ENCODE measurements around the gene TEAD2. TPM values are rescaled to one million over a fixed set of nuclear protein-coding genes. Genes with fewer than 3 reads are reported as not detected.
"Not testable (repeated sequence)": the region's sequence is repeated elsewhere in the genome, so short reads cannot be mapped to it uniquely, and the experiment has no call there.

The TEAD2 gene
- total RNA-seq, 1 experiment from 2014 or later, result 33.7 TPM

- H3K36me3 ChIP-seq; H3K27ac ChIP-seq; H3K27me3 ChIP-seq (replicated peaks); H3K4me3 ChIP-seq; H3K9me3 ChIP-seq (replicated peaks); H3K4me1 ChIP-seq (replicated peaks): not testable (repeated sequence)
- DNase-seq (ENCODE audit: low read depth in 1 of 2, low spot score in 2 of 2), result peak in 1 of 2 experiments; percentile 22
These were observed 36.5 kb downstream of the TEAD2 start for GRCh38 chr19:49325756-49326155.

- DNase-seq (ENCODE audit: low read depth in 1 of 2, low spot score in 2 of 2), result peak in 1 of 2 experiments; percentile 34
- Histone ChIP-seq H3K27ac (no peak within 1 kb of the TSS), H3K36me3 (no peaks in the 10 kb centered on the region), H3K9me3 (replicated peaks) (no peaks in the 10 kb centered on the region), H3K4me3 (no peak within 1 kb of the TSS), H3K4me1 (replicated peaks) (no peaks in the 10 kb centered on the region), H3K27me3 (replicated peaks) (no peaks in the 10 kb centered on the region)
These were observed 37.2 kb downstream of the TEAD2 start, which contains the start of gene SLC6A16 for GRCh38 chr19:49324801-49325576. Gene SLC6A16 (minus strand): TSS chr19:49325191. CDS start chr19:49311347, 13,844 bp downstream.

GRCh38 chr19:49318296-49318695 lies 43.9 kb downstream of the TEAD2 start:
- Histone ChIP-seq H3K27me3 (replicated peaks) (0 out of 2 replicates have a peak, but pooled peaks cover 3% of the 10 kb centered on the region), H3K27ac (no peak overlapping the region), H3K36me3 (no peaks in the 10 kb centered on the region), H3K4me1 (replicated peaks) (no peaks in the 10 kb centered on the region), H3K9me3 (replicated peaks) (no peaks in the 10 kb centered on the region), H3K4me3 (no peak overlapping the region)
- no peak for DNase-seq (ENCODE audit: low read depth in 1 of 2, low spot score in 2 of 2)

GRCh38 chr19:49316284-49316683 lies 45.9 kb downstream of the TEAD2 start:
- no peaks in the 10 kb centered on the region for H3K4me1 ChIP-seq (replicated peaks)
- no peaks in the 10 kb centered on the region for H3K9me3 ChIP-seq (replicated peaks)
- H3K27me3 ChIP-seq (replicated peaks), result 0 out of 2 replicates have a peak, but pooled peaks cover 3% of the 10 kb centered on the region
- DNase-seq (ENCODE audit: low read depth in 1 of 2, low spot score in 2 of 2), result no peak
- H3K36me3 ChIP-seq, result no peaks in the 10 kb centered on the region
- H3K4me3 ChIP-seq, result no peak overlapping the region
- H3K27ac ChIP-seq, result no peak overlapping the region

- Histone ChIP-seq H3K9me3 (replicated peaks) (no peaks in the 10 kb centered on the region), H3K4me1 (replicated peaks) (no peaks in the 10 kb centered on the region), H3K36me3 (no peaks in the 10 kb centered on the region), H3K4me3 (no peak overlapping the region), H3K27ac (no peak overlapping the region), H3K27me3 (replicated peaks) (0 out of 2 replicates have a peak, but pooled peaks cover 3% of the 10 kb centered on the region)
- no peak for DNase-seq (ENCODE audit: low read depth in 1 of 2, low spot score in 2 of 2)
These were observed 47.1 kb downstream of the TEAD2 start for GRCh38 chr19:49315111-49315510.

- H3K27me3 ChIP-seq (replicated peaks), result no peaks in the 10 kb centered on the region
- H3K4me3 ChIP-seq, result no peak overlapping the region
- no peak overlapping the region for H3K27ac ChIP-seq
- H3K36me3 ChIP-seq, result no peaks in the 10 kb centered on the region
- no peaks in the 10 kb centered on the region for H3K4me1 ChIP-seq (replicated peaks)
- no peaks in the 10 kb centered on the region for H3K9me3 ChIP-seq (replicated peaks)
- DNase-seq (ENCODE audit: low read depth in 1 of 2, low spot score in 2 of 2), result peak in 1 of 2 experiments; percentile 8
These were observed 53.1 kb downstream of the TEAD2 start for GRCh38 chr19:49309087-49309486.

- not testable (repeated sequence) for H3K9me3 ChIP-seq (replicated peaks); H3K36me3 ChIP-seq; H3K27ac ChIP-seq; H3K4me3 ChIP-seq; H3K27me3 ChIP-seq (replicated peaks); H3K4me1 ChIP-seq (replicated peaks)
- peak in 1 of 2 experiments; percentile 5 for DNase-seq (ENCODE audit: low read depth in 1 of 2, low spot score in 2 of 2)
These were observed 55.5 kb downstream of the TEAD2 start for GRCh38 chr19:49306734-49307133.

GRCh38 chr19:49301866-49302252 lies 60.4 kb downstream of the TEAD2 start:
- H3K36me3 ChIP-seq, result no peaks in the 10 kb centered on the region
- H3K27ac ChIP-seq, result no peak overlapping the region
- no peak overlapping the region for H3K4me3 ChIP-seq
- no peaks in the 10 kb centered on the region for H3K9me3 ChIP-seq (replicated peaks)
- DNase-seq (ENCODE audit: low read depth in 1 of 2, low spot score in 2 of 2), result peak in 1 of 2 experiments; percentile 33
- no peaks in the 10 kb centered on the region; the same call in 1 of the 2 replicates for H3K27me3 ChIP-seq (replicated peaks)
- 0 out of 2 replicates have a peak, but pooled peaks cover 3% of the 10 kb centered on the region for H3K4me1 ChIP-seq (replicated peaks)

- Histone ChIP-seq H3K27me3 (replicated peaks) (no peaks in the 10 kb centered on the region; the same call in 1 of the 2 replicates), H3K4me3 (no peak overlapping the region), H3K36me3 (no peaks in the 10 kb centered on the region), H3K9me3 (replicated peaks) (no peaks in the 10 kb centered on the region), H3K27ac (no peak overlapping the region), H3K4me1 (replicated peaks) (0 out of 2 replicates have a peak, but pooled peaks cover 3% of the 10 kb centered on the region)
- peak; percentile 27 to 70 for DNase-seq (ENCODE audit: low read depth in 1 of 2, low spot score in 2 of 2)
These were observed 60.9 kb downstream of the TEAD2 start for GRCh38 chr19:49301165-49301865.

GRCh38 chr19:49298653-49299052 lies 63.6 kb downstream of the TEAD2 start:
- not testable (repeated sequence) for H3K27ac ChIP-seq; H3K9me3 ChIP-seq (replicated peaks); H3K4me3 ChIP-seq; H3K36me3 ChIP-seq; H3K27me3 ChIP-seq (replicated peaks); H3K4me1 ChIP-seq (replicated peaks)
- peak in 1 of 2 experiments; percentile 8 for DNase-seq (ENCODE audit: low read depth in 1 of 2, low spot score in 2 of 2)

GRCh38 chr19:49297403-49297802 lies 64.8 kb downstream of the TEAD2 start:
- DNase-seq (ENCODE audit: low read depth in 1 of 2, low spot score in 2 of 2), result no peak
- no peak overlapping the region for H3K4me3 ChIP-seq
- no peaks in the 10 kb centered on the region; the same call in 1 of the 2 replicates for H3K27me3 ChIP-seq (replicated peaks)
- H3K36me3 ChIP-seq, result no peaks in the 10 kb centered on the region
- H3K9me3 ChIP-seq (replicated peaks), result no peaks in the 10 kb centered on the region
- H3K4me1 ChIP-seq (replicated peaks), result 0 out of 2 replicates have a peak, but pooled peaks cover 3% of the 10 kb centered on the region
- H3K27ac ChIP-seq, result no peak overlapping the region

GRCh38 chr19:49295208-49295880 lies 66.9 kb downstream of the TEAD2 start:
- Histone ChIP-seq H3K9me3 (replicated peaks) (no peaks in the 10 kb centered on the region), H3K4me1 (replicated peaks) (no peaks in the 10 kb centered on the region), H3K4me3 (no peak overlapping the region), H3K36me3 (no peaks in the 10 kb centered on the region), H3K27ac (no peak overlapping the region), H3K27me3 (replicated peaks) (no peaks in the 10 kb centered on the region; the same call in 1 of the 2 replicates)
- DNase-seq (ENCODE audit: low read depth in 1 of 2, low spot score in 2 of 2), result no peak

GRCh38 chr19:49294401-49294800 lies 67.8 kb downstream of the TEAD2 start:
- no peaks in the 10 kb centered on the region for H3K4me1 ChIP-seq (replicated peaks)
- H3K4me3 ChIP-seq, result no peak overlapping the region
- no peaks in the 10 kb centered on the region for H3K27me3 ChIP-seq (replicated peaks)
- H3K36me3 ChIP-seq, result no peaks in the 10 kb centered on the region
- DNase-seq (ENCODE audit: low read depth in 1 of 2, low spot score in 2 of 2), result no peak
- H3K27ac ChIP-seq, result no peak overlapping the region
- H3K9me3 ChIP-seq (replicated peaks), result no peaks in the 10 kb centered on the region
